H4 (cell line): Measurements from ENCODE around the gene FBLN1. TPM values are rescaled to one million over a fixed set of nuclear protein-coding genes. Genes with fewer than 3 reads are reported as not detected.
"Not testable (repeated sequence)": the region's sequence is repeated elsewhere in the genome, so short reads cannot be mapped to it uniquely, and the experiment has no call there.

ENCODE experiments used
- DNase-seq: peaks from one replicate; pipeline ENCODE4 v3.0.0-alpha.2; 2015; ENCODE audit warnings: low spot score
- total RNA-seq: library from RNA; depleted of rRNA; stranded (reverse); fragments of >200 nt; shearing (Covaris generic); gene quantifications from 2 replicates; pipeline ENCODE4 v1.2.3, GENCODE V29; 2014

FBLN1 gene
- total RNA-seq, 1 experiment from 2014 or later: 0.37 TPM

GRCh38 chr22:45527456-45527855 is 24.8 kb downstream of the FBLN1 start:
- DNase-seq: no peak

GRCh38 chr22:45528046-45528445 is 25.4 kb downstream of the FBLN1 start:
- DNase-seq: no peak

GRCh38 chr22:45529105-45529504 is 26.4 kb downstream of the FBLN1 start:
- DNase-seq: no peak

GRCh38 chr22:45529971-45530575 is 27.4 kb downstream of the FBLN1 start:
- DNase-seq: no peak

- no peak for DNase-seq
Observed at GRCh38 chr22:45531441-45532234, 29.0 kb downstream of the FBLN1 start.

- DNase-seq: no peak
Observed at GRCh38 chr22:45532235-45532631, 29.6 kb downstream of the FBLN1 start.

GRCh38 chr22:45533703-45534102 is 31.0 kb downstream of the FBLN1 start:
- no peak for DNase-seq

GRCh38 chr22:45534339-45535192 is 31.9 kb downstream of the FBLN1 start:
- DNase-seq: peak; percentile 89

GRCh38 chr22:45535290-45535689 is 32.6 kb downstream of the FBLN1 start:
- DNase-seq: no peak

GRCh38 chr22:45535835-45536234 is 33.2 kb downstream of the FBLN1 start:
- not testable (repeated sequence) for DNase-seq

- peak; percentile 47 for DNase-seq
Observed at GRCh38 chr22:45537734-45538181, 35.1 kb downstream of the FBLN1 start.

- no peak for DNase-seq
Observed at GRCh38 chr22:45538281-45538680, 35.6 kb downstream of the FBLN1 start.

GRCh38 chr22:45540122-45540521 is 37.4 kb downstream of the FBLN1 start:
- DNase-seq: no peak

GRCh38 chr22:45541382-45541979 is 38.8 kb downstream of the FBLN1 start:
- DNase-seq: no peak

GRCh38 chr22:45542001-45542520 is 39.4 kb downstream of the FBLN1 start:
- DNase-seq: no peak

GRCh38 chr22:45542736-45543135 is 40.1 kb downstream of the FBLN1 start:
- not testable (repeated sequence) for DNase-seq

GRCh38 chr22:45543243-45543642 is 40.6 kb downstream of the FBLN1 start:
- DNase-seq: no peak

- peak; percentile 81 for DNase-seq
Observed at GRCh38 chr22:45544588-45545170, 42.0 kb downstream of the FBLN1 start.

GRCh38 chr22:45546333-45547015 is 43.8 kb downstream of the FBLN1 start:
- DNase-seq: no peak

GRCh38 chr22:45547016-45547345 is 44.3 kb downstream of the FBLN1 start:
- no peak for DNase-seq

GRCh38 chr22:45547731-45548130 is 45.0 kb downstream of the FBLN1 start:
- no peak for DNase-seq
